Measurements from ENCODE around the gene RUVBL2. TPM values are rescaled to one million over a fixed set of nuclear protein-coding genes. Genes with fewer than 3 reads are reported as not detected.
"Not testable (repeated sequence)": the region's sequence is repeated elsewhere in the genome, so short reads cannot be mapped to it uniquely, and the experiment has no call there.

RUVBL2 gene
- polyA plus RNA-seq, 3 donors = 40.1 to 44.4 (median 41.9) TPM

DNA sequence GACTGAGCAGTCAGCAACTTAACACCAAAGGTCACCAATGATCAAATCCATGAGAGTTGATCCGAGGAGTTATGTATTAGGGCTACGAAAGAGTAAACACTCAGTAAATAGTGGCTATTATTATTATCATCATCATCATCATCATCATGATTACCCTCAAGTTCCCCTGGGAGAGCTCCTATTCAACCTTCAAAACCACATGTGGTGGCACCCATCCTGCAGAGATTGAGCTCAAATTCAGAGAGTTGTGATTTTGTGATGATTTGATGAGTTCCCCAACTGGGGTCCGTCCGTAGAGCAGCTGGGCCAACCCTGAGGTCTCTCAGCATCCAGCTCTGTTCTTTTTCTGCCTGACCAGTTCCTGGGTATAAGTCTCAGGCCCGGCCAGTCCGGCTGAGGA, 31.4 kb downstream of the RUVBL2 start:
- H3K36me3 Mint-ChIP-seq; H3K4me3 Mint-ChIP-seq; H3K27ac Mint-ChIP-seq; intact Hi-C loops (cut with micrococcal nuclease); H3K9me3 Mint-ChIP-seq; H3K4me1 Mint-ChIP-seq; H3K9ac ChIP-seq (ENCODE audit: insufficient read depth, low read length, poor library complexity, severe bottlenecking); DNase-seq; H3K9me3 ChIP-seq (replicated peaks in 1 of 2; ENCODE audit: control insufficient read depth in 1 of 2, insufficient read depth in 1 of 2, low read length in 2 of 2); H3K79me2 ChIP-seq (ENCODE audit: insufficient read depth, low read length); H4K20me1 ChIP-seq (ENCODE audit: insufficient read depth, low read length); H3K36me3 ChIP-seq (replicated peaks in 1 of 2; ENCODE audit: control insufficient read depth in 1 of 2, insufficient read depth in 2 of 2, low read length in 2 of 2); H2AFZ ChIP-seq (ENCODE audit: insufficient read depth, low read depth, low read length, poor library complexity, severe bottlenecking); H3K4me1 ChIP-seq (ENCODE audit: control insufficient read depth in 1 of 2, insufficient read depth in 2 of 2, low read length in 2 of 2); H3K4me3 ChIP-seq (replicated peaks in 1 of 3; ENCODE audit: low read depth in 2 of 3, low read length in 3 of 3); H3K27ac ChIP-seq (ENCODE audit: low read depth in 1 of 2, low read length in 2 of 2); H3K4me2 ChIP-seq (replicated peaks; ENCODE audit: extremely low read depth, low read length, poor library complexity, severe bottlenecking): not testable (repeated sequence)
- no CpG with 5 or more reads among the region's 6 CpGs for WGBS (ENCODE audit: insufficient coverage)
- H3K27me3 ChIP-seq (ENCODE audit: control insufficient read depth in 2 of 2, insufficient read depth in 2 of 2, low read length in 2 of 2) = peaks cover 5 to 18% of the 10 kb centered on the region in 2 donors
- H3K27me3 Mint-ChIP-seq (ENCODE audit: low read depth in 3 of 3) = peaks cover 17 to 26% (median 20%) of the 10 kb centered on the region in 3 donors

DNA sequence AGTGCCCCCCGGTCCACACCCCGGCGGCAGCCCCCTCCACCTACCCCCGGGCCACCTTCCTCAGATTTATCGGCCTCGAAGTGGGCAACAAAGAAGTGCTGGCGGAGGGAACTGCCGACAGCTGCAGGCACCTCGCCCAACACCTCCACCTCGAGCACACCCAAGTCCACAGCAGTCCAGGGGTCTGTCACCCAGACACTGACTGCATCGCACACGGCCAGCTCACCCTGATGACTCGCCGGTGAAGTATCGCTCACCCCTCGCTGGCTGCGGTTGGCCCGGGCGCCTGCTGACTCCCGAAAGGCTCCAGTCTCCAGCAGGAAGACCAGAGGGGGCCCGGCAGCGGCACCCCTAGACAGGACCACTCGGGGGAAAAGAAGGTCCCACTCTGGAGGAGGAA, 31.9 kb downstream of the RUVBL2 start:
- H3K27me3 Mint-ChIP-seq (ENCODE audit: low read depth in 3 of 3) = peaks cover 12 to 21% (median 15%) of the 10 kb centered on the region in 3 donors
- intact Hi-C loops (cut with micrococcal nuclease); H3K4me1 Mint-ChIP-seq: not testable (repeated sequence)

DNA sequence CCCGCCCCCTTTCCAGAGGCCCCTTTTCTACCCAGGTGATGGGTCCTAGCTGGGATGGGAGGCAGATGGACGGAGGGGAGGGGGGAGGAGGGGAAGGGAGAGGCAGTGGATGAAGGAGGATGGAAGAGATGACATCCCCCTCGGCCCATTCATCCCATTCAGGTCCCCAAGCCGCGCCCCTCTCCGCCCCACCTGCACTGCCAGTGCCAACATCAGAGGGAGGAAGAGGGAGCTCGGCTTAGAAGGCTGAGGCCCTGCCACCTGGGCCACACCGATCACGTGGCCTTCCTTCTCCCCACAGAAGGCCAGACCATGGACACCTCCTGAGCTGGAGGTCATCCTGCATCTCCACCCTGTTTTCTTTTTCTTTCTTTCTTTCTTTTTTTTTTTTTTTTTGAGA, 35.0 kb downstream of the RUVBL2 start:
- H3K4me1 Mint-ChIP-seq; H3K79me2 ChIP-seq (ENCODE audit: insufficient read depth, low read length); H3K27me3 ChIP-seq (ENCODE audit: control insufficient read depth in 2 of 2, insufficient read depth in 2 of 2, low read length in 2 of 2); H3K4me2 ChIP-seq (replicated peaks; ENCODE audit: extremely low read depth, low read length, poor library complexity, severe bottlenecking); H3K36me3 Mint-ChIP-seq; H4K20me1 ChIP-seq (ENCODE audit: insufficient read depth, low read length); DNase-seq; H3K4me3 Mint-ChIP-seq; H3K9me3 ChIP-seq (replicated peaks in 1 of 2; ENCODE audit: control insufficient read depth in 1 of 2, insufficient read depth in 1 of 2, low read length in 2 of 2); H3K27ac ChIP-seq (ENCODE audit: low read depth in 1 of 2, low read length in 2 of 2); H3K36me3 ChIP-seq (replicated peaks in 1 of 2; ENCODE audit: control insufficient read depth in 1 of 2, insufficient read depth in 2 of 2, low read length in 2 of 2); H3K4me1 ChIP-seq (ENCODE audit: control insufficient read depth in 1 of 2, insufficient read depth in 2 of 2, low read length in 2 of 2); H3K9ac ChIP-seq (ENCODE audit: insufficient read depth, low read length, poor library complexity, severe bottlenecking); H3K4me3 ChIP-seq (replicated peaks in 1 of 3; ENCODE audit: low read depth in 2 of 3, low read length in 3 of 3); H2AFZ ChIP-seq (ENCODE audit: insufficient read depth, low read depth, low read length, poor library complexity, severe bottlenecking); intact Hi-C loops (cut with micrococcal nuclease); H3K27ac Mint-ChIP-seq: not testable (repeated sequence)
- 100% methylated on average over 1 of the region's 9 CpGs for WGBS (ENCODE audit: insufficient coverage)
- Mint-ChIP-seq H3K9me3 (peaks cover 0 to 10% (median 6%) of the 10 kb centered on the region in 7 donors), H3K27me3 (ENCODE audit: low read depth in 3 of 3) (peaks cover 4 to 19% (median 5%) of the 10 kb centered on the region in 3 donors)

More for the DNA sequence above, 31.9 kb downstream of the RUVBL2 start:
- H3K36me3 ChIP-seq (replicated peaks in 1 of 2; ENCODE audit: control insufficient read depth in 1 of 2, insufficient read depth in 2 of 2, low read length in 2 of 2); H3K79me2 ChIP-seq (ENCODE audit: insufficient read depth, low read length); DNase-seq; H3K36me3 Mint-ChIP-seq; H3K27ac ChIP-seq (ENCODE audit: low read depth in 1 of 2, low read length in 2 of 2); H4K20me1 ChIP-seq (ENCODE audit: insufficient read depth, low read length); H3K9me3 ChIP-seq (replicated peaks in 1 of 2; ENCODE audit: control insufficient read depth in 1 of 2, insufficient read depth in 1 of 2, low read length in 2 of 2); H3K4me2 ChIP-seq (replicated peaks; ENCODE audit: extremely low read depth, low read length, poor library complexity, severe bottlenecking); H3K27ac Mint-ChIP-seq; H3K9ac ChIP-seq (ENCODE audit: insufficient read depth, low read length, poor library complexity, severe bottlenecking); H3K4me3 ChIP-seq (replicated peaks in 1 of 3; ENCODE audit: low read depth in 2 of 3, low read length in 3 of 3); H3K9me3 Mint-ChIP-seq; H3K4me1 ChIP-seq (ENCODE audit: control insufficient read depth in 1 of 2, insufficient read depth in 2 of 2, low read length in 2 of 2); H2AFZ ChIP-seq (ENCODE audit: insufficient read depth, low read depth, low read length, poor library complexity, severe bottlenecking); H3K4me3 Mint-ChIP-seq: not testable (repeated sequence)
- WGBS (ENCODE audit: insufficient coverage) = 92% methylated on average over 9 of the region's 23 CpGs
- peaks cover 3 to 13% of the 10 kb centered on the region in 2 donors for H3K27me3 ChIP-seq (ENCODE audit: control insufficient read depth in 2 of 2, insufficient read depth in 2 of 2, low read length in 2 of 2)

DNA sequence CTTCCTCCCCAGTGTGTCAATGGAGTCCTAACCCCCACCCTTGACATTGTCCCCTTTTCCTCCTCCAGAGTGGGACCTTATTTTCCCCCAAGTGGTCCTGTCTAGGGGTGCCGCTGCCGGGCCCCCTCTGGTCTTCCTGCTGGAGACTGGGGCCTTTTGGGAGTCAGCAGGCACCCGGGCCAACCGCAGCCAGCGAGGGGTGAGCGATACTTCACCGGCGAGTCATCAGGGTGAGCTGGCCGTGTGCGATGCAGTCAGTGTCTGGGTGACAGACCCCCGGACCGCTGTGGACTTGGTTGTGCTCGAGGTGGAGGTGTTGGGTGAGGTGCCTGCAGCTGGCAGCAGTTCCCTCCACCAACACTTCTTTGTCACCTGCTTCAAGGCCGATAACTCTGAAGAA, 36.1 kb downstream of the RUVBL2 start:
- H3K36me3 ChIP-seq (replicated peaks in 1 of 2; ENCODE audit: control insufficient read depth in 1 of 2, insufficient read depth in 2 of 2, low read length in 2 of 2); H3K4me2 ChIP-seq (replicated peaks; ENCODE audit: extremely low read depth, low read length, poor library complexity, severe bottlenecking); H2AFZ ChIP-seq (ENCODE audit: insufficient read depth, low read depth, low read length, poor library complexity, severe bottlenecking); H3K27ac ChIP-seq (ENCODE audit: low read depth in 1 of 2, low read length in 2 of 2); H3K27me3 ChIP-seq (ENCODE audit: control insufficient read depth in 2 of 2, insufficient read depth in 2 of 2, low read length in 2 of 2); H3K4me1 Mint-ChIP-seq; intact Hi-C loops (cut with micrococcal nuclease); H3K4me3 Mint-ChIP-seq; H3K4me3 ChIP-seq (replicated peaks in 1 of 3; ENCODE audit: low read depth in 2 of 3, low read length in 3 of 3); H3K9me3 ChIP-seq (replicated peaks in 1 of 2; ENCODE audit: control insufficient read depth in 1 of 2, insufficient read depth in 1 of 2, low read length in 2 of 2); H4K20me1 ChIP-seq (ENCODE audit: insufficient read depth, low read length); H3K9ac ChIP-seq (ENCODE audit: insufficient read depth, low read length, poor library complexity, severe bottlenecking); H3K4me1 ChIP-seq (ENCODE audit: control insufficient read depth in 1 of 2, insufficient read depth in 2 of 2, low read length in 2 of 2); H3K79me2 ChIP-seq (ENCODE audit: insufficient read depth, low read length); H3K36me3 Mint-ChIP-seq; DNase-seq: not testable (repeated sequence)
- Mint-ChIP-seq H3K9me3 (peaks cover 0 to 10% (median 6%) of the 10 kb centered on the region in 7 donors), H3K27me3 (ENCODE audit: low read depth in 3 of 3) (peaks cover 4 to 19% (median 5%) of the 10 kb centered on the region in 3 donors), H3K27ac (peak overlapping the region in 1 of 7 donors; percentile 66)
- WGBS (ENCODE audit: insufficient coverage) = 88% methylated on average over 3 of the region's 14 CpGs
